K562 (cell line): ENCODE results near the gene CENPVL1. TPM values are rescaled to one million over a fixed set of nuclear protein-coding genes. Genes with fewer than 3 reads are reported as not detected.

Source experiments
- ATAC-seq: fragments of 200-7000 bp; cut with Tn5 transposase; 3 replicates; pipeline ENCODE4 v1.9.1; 2020; ENCODE audit warnings: moderate library complexity
- BruUV-seq: library from RNA; stranded (reverse); fragments of 400-500 nt; replicated peaks from 2 replicates; lab custom pipeline; 2021; lab: Mats Ljungman, UMichigan
- CTCF ChIA-PET: fragments of 300-600 bp; formaldehyde crosslinking; extraction: SDS; loops from one replicate; lab custom pipeline; 2021; ENCODE audit warnings: low intra/inter-chr PET ratio; lab: Yijun Ruan, JAX
- POLR2A ChIA-PET: fragments of 300-600, 350-650 bp; sonication (Branson Sonifier 250); formaldehyde crosslinking; extraction: SDS; loops from one replicate; lab custom pipeline; 2021; ENCODE audit warnings: antibody characterized with exemption, inconsistent platforms; lab: Yijun Ruan, JAX
- DNase-seq, 4 experiments: peaks; one replicate each; pipeline versions ENCODE4 v3.0.0 to v3.0.0-alpha.2; 2011 to 2018; ENCODE audit warnings: low spot score in 3 of 4, mixed read lengths in 3 of 4; ENCODE audit errors: extremely low read depth in 1 of 4
- FAIRE-seq: peaks from 2 replicates; lab custom pipeline; 2011; peaks lifted over from hg19 to GRCh38; lab: Jason Lieb, UNC
- H2AFZ ChIP-seq: 2 replicates; pipeline ENCODE4 v1.6.0; 2011; ENCODE audit warnings: low read depth, low read length, control low read depth, inconsistent platforms
- H3K27ac ChIP-seq: fragments of 200-600 bp; 3 replicates; pipeline ENCODE4 v1.8.0; 2011; ENCODE audit warnings: low read depth, mild to moderate bottlenecking, control low read depth, inconsistent platforms, low read length, moderate library complexity, mixed read lengths; ENCODE audit errors: extremely low read depth
- H3K27me3 ChIP-seq, 2 experiments: fragments of 300-600 bp in 1 of 2; 2 replicates in 1 of 2; 3 replicates in 1 of 2; pipeline versions ENCODE4 v1.6.0 to v1.8.0; 2011; ENCODE audit warnings: inconsistent platforms in 2 of 2, low read length in 2 of 2, mild to moderate bottlenecking in 1 of 2, mixed read lengths in 1 of 2, moderate library complexity in 1 of 2; ENCODE audit not compliant: control insufficient read depth in 2 of 2, insufficient read depth in 2 of 2
- H3K36me3 ChIP-seq: fragments of 300-600 bp; 3 replicates; pipeline ENCODE4 v1.8.0; 2011; ENCODE audit warnings: mild to moderate bottlenecking, low read length, inconsistent platforms; ENCODE audit not compliant: control insufficient read depth, insufficient read depth
- H3K4me1 ChIP-seq, 2 experiments: fragments of 200-600 bp in 1 of 2; replicated peaks in 1 of 2; 2 replicates in 1 of 2; 3 replicates in 1 of 2; pipeline versions ENCODE4 v1.5.1 to v1.8.0; 2011; ENCODE audit warnings: inconsistent platforms in 2 of 2, low read length in 2 of 2, mild to moderate bottlenecking in 1 of 2, mixed read lengths in 1 of 2, moderate library complexity in 1 of 2; ENCODE audit not compliant: control insufficient read depth in 2 of 2, insufficient read depth in 2 of 2
- H3K4me2 ChIP-seq: 2 replicates; pipeline ENCODE4 v1.6.1; 2011; ENCODE audit warnings: low read length, control low read depth, inconsistent platforms, mixed read lengths; ENCODE audit not compliant: insufficient read depth
- H3K4me3 ChIP-seq: fragments of 200-600 bp; sonication (generic), shearing (Covaris generic); 2 replicates; pipeline ENCODE4 v1.5.1; 2016; ENCODE audit warnings: control low read depth, inconsistent platforms
- H3K79me2 ChIP-seq: fragments of 200-600 bp; 3 replicates; pipeline ENCODE4 v1.8.0; 2011; ENCODE audit warnings: low read length, inconsistent platforms; ENCODE audit not compliant: control insufficient read depth, insufficient read depth
- H3K9ac ChIP-seq, 2 experiments: 2 replicates each; pipeline versions ENCODE4 v1.6.0 to v1.6.1; 2011; ENCODE audit warnings: low read depth in 2 of 2, low read length in 2 of 2, control low read depth in 1 of 2, inconsistent platforms in 1 of 2, mild to moderate bottlenecking in 1 of 2, mixed read lengths in 1 of 2; ENCODE audit not compliant: insufficient read depth in 1 of 2
- H3K9me1 ChIP-seq: one replicate; pipeline ENCODE4 v1.6.0; 2011; ENCODE audit warnings: inconsistent platforms, mild to moderate bottlenecking, low read length, moderate library complexity; ENCODE audit not compliant: control insufficient read depth, insufficient read depth
- H3K9me3 ChIP-seq: replicated peaks from 2 replicates; pipeline ENCODE4 v1.5.1; 2011; ENCODE audit warnings: low read depth, low read length, inconsistent platforms; ENCODE audit not compliant: control insufficient read depth, insufficient read depth
- H4K20me1 ChIP-seq: replicated peaks from 2 replicates; pipeline ENCODE4 v1.6.1; 2011; ENCODE audit warnings: low read length, inconsistent platforms, mixed read lengths; ENCODE audit not compliant: control insufficient read depth, insufficient read depth
- ILF3 ChIP-seq: fragments of 450-650 bp; IDR thresholded peaks from 2 replicates; pipeline ENCODE4 v1.6.1; 2018; ENCODE audit warnings: antibody characterized with exemption, mild to moderate bottlenecking, moderate library complexity, borderline replicate concordance
- NR2F6 ChIP-seq: fragments of 450-650 bp; formaldehyde crosslinking; IDR thresholded peaks from 2 replicates; pipeline ENCODE4 v1.4.0; 2020; ENCODE audit warnings: mild to moderate bottlenecking
- RFX1 ChIP-seq: fragments of 450-650 bp; IDR thresholded peaks from 2 replicates; pipeline ENCODE4 v1.6.1; 2016; ENCODE audit warnings: mild to moderate bottlenecking, moderate library complexity
- RFX7 ChIP-seq: fragments of 250-450 bp; sonication (Bioruptor Pico); IDR thresholded peaks from 2 replicates; pipeline ENCODE4 v1.5.1; 2021; ENCODE audit warnings: mild to moderate bottlenecking
- SP2 ChIP-seq: IDR thresholded peaks from 2 replicates; pipeline ENCODE4 v1.6.1; 2011; ENCODE audit warnings: mild to moderate bottlenecking, low read depth, low read length, moderate library complexity; ENCODE audit not compliant: poor library complexity, severe bottlenecking; ENCODE audit errors: extremely low read depth
- SREBF1 ChIP-seq: fragments of 150-350 bp; IDR thresholded peaks from 2 replicates; pipeline ENCODE4 v1.6.1; 2014; ENCODE audit warnings: antibody characterized with exemption, low read depth, low read length, borderline replicate concordance
- ZBTB8A ChIP-seq: fragments of 450-650 bp; IDR thresholded peaks from 2 replicates; pipeline ENCODE4 v1.6.1; 2018; ENCODE audit warnings: mild to moderate bottlenecking, moderate library complexity; ENCODE audit not compliant: partially characterized antibody
- WGBS: fragments of 100-300 bp; shearing (Covaris generic); methylation state at CpG from one replicate; pipeline ENCODE4 v1.1.6; 2016; ENCODE audit warnings: low coverage, mixed read lengths; ENCODE audit not compliant: insufficient coverage; ENCODE audit errors: missing lambda C conversion rate; 5-methylcytosine and 5-hydroxymethylcytosine counted together
- in situ Hi-C: fragments of 300-500 bp; cut with MboI; formaldehyde crosslinking; loops from 4 replicates; pipeline ENCODE4 v1.15.0; 2018; ENCODE audit warnings: inconsistent platforms, mixed read lengths
- intact Hi-C: fragments of 100-400 bp; cut with micrococcal nuclease; formaldehyde crosslinking; loops from 2 replicates; pipeline ENCODE4 v1.14.2; 2022
- polyA plus RNA-seq, 8 experiments: library from polyadenylated mRNA; depleted of rRNA in 4 of 8; stranded (reverse) in 5 of 8; unstranded in 3 of 8; fragments of >200 nt; fragmentation: Nextera tagmentation in 2 of 8; fragmentation: Illumina TruSeq in 1 of 8; extraction: Ambion mirVana in 2 of 8; extraction: Trizol in 1 of 8; gene quantifications; 2 replicates each; pipeline versions ENCODE4 v1.2.1 to v1.2.3, GENCODE V29; 2011 to 2014; ENCODE audit warnings: inconsistent platforms in 1 of 8, missing spikeins in 1 of 8
- total RNA-seq, 7 experiments: library from RNA; depleted of rRNA in 6 of 7; stranded (reverse); fragments of >200 nt in 6 of 7; fragmentation: Illumina TruSeq in 2 of 7; extraction: Trizol in 2 of 7; gene quantifications; 2 replicates each; pipeline versions ENCODE4 v1.2.1 to v1.2.3, GENCODE V29; 2011 to 2021; ENCODE audit warnings: low replicate concordance in 1 of 7
- TF ChIP-seq, protein P1 (sequence below): fragments of 250-450 bp; sonication (Bioruptor Pico); IDR thresholded peaks from 2 replicates; pipeline ENCODE4 v1.5.0; 2021; ENCODE audit warnings: mild to moderate bottlenecking, borderline replicate concordance

Gene CENPVL1
- total and polyA plus RNA-seq, 9 of the 15 experiments (the other 6 are each of a cell fraction or from before 2014, with no cell fraction given), result not detected

DNA sequence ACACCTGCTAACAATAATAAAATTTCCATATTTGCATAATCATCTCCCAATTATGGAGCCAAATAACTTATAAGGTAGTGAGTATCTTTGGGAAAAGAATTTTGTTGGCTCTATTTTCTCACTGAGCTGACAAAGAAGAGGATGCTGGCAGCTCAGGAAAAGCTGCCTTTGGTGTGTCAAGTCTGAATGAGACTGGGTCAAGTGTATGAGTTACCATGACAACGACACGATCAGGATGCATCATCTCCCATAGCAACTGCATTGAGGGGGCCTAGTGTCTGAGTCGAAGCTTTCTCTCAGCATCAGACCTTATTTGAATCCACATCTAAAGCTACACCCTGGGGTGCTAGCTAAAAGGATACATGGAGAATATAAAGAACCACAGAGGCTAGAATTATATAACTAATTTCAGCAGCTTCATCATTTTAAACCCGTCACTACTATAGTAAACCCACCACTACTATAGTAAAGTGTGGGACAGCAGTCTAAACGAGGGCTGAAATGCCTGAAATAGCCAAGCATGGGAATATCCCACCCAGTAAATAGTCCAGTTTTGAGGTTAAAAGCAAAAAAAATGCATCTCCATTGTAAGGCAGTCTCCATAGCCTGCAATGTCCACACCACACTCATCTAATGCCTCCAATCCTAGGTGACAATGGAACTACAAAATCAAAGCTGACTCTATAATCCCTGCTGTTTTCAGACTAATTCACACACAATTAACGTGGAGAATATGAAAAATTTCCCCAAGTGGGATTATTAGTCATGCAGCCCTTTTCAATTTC is 48.9 kb downstream of the CENPVL1 start:
- ChIA-PET CTCF (no interaction called here), POLR2A (interaction anchor here (0.6 kb wide), 1 partner anchor 65 kb away, joined by 3 read pairs; no protein-coding TSS in a partner anchor)
- no peak for FAIRE-seq
- Histone ChIP-seq H3K36me3 (no peaks in the 10 kb centered on the region), H3K79me2 (no peaks in the 10 kb centered on the region), H3K4me1 (no peaks in the 10 kb centered on the region), H3K4me3 (no peak overlapping the region), H3K9me3 (no peaks in the 10 kb centered on the region), H4K20me1 (no peaks in the 10 kb centered on the region), H3K27me3 (0 out of 5 replicates have a peak, but pooled peaks cover 0 to 4% of the 10 kb centered on the region in 2 experiments), H3K9ac (no peak overlapping the region), H3K27ac (no peak overlapping the region), H3K9me1 (no peaks in the 10 kb centered on the region), H3K4me2 (no peak overlapping the region), H2AFZ (no peak overlapping the region)
- 1% methylated on average over 6 of the region's 6 CpGs for WGBS
- ATAC-seq, result no peak
- BruUV-seq, result no TSS peak
- intact Hi-C loops (no loop called here), in situ Hi-C loops (no loop called here)
- DNase-seq, result no peak
- TF ChIP-seq NR2F6 (CRISPR knock-in tag) (no peak), RFX1 (peak; percentile 74)

DNA sequence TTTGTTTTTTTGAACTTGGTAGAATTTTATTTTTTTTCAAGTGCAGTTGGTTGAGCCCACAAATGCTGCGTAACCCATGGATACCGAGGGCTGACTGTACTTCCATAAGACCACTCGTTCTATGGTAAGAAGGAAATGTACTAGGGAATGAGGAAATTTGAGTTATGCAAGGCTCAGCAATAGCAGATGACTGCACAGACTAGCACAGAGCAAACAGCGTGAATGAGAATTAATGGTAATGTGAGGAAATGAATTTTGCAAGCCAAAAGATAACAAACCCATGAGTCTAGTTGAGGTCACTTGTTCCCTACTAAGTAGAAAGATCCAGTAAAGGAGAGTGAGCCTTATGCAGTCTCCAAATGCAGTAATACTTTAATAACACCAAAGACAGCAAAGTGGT is 50.3 kb downstream of the CENPVL1 start:
- intact Hi-C loops, result no loop called here
- H3K9me1 ChIP-seq, result no peaks in the 10 kb centered on the region
- DNase-seq, result no peak
- no peak overlapping the region for H2AFZ ChIP-seq
- no peak overlapping the region for H3K4me2 ChIP-seq
- no peaks in the 10 kb centered on the region for H3K36me3 ChIP-seq
- in situ Hi-C loops, result no loop called here
- H3K4me3 ChIP-seq, result no peak overlapping the region
- no peak for FAIRE-seq
- ATAC-seq, result no peak
- no TSS peak for BruUV-seq
- H3K9me3 ChIP-seq, result no peaks in the 10 kb centered on the region
- H3K27ac ChIP-seq, result no peak overlapping the region
- no peaks in the 10 kb centered on the region for H4K20me1 ChIP-seq
- ChIA-PET POLR2A (no interaction called here), CTCF (no interaction called here)
- TF ChIP-seq SP2 (no peak), ZBTB8A (no peak), RFX7 (CRISPR knock-in tag) (no peak), ILF3 (no peak), SREBF1 (no peak)
- TF ChIP-seq, protein P1, sequence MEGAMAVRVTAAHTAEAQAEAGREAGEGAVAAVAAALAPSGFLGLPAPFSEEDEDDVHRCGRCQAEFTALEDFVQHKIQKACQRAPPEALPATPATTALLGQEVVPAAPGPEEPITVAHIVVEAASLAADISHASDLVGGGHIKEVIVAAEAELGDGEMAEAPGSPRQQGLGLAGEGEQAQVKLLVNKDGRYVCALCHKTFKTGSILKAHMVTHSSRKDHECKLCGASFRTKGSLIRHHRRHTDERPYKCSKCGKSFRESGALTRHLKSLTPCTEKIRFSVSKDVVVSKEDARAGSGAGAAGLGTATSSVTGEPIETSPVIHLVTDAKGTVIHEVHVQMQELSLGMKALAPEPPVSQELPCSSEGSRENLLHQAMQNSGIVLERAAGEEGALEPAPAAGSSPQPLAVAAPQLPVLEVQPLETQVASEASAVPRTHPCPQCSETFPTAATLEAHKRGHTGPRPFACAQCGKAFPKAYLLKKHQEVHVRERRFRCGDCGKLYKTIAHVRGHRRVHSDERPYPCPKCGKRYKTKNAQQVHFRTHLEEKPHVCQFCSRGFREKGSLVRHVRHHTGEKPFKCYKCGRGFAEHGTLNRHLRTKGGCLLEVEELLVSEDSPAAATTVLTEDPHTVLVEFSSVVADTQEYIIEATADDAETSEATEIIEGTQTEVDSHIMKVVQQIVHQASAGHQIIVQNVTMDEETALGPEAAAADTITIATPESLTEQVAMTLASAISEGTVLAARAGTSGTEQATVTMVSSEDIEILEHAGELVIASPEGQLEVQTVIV (CRISPR knock-in tag), result no peak
- H3K27me3 ChIP-seq, result 0 out of 5 replicates have a peak, but pooled peaks cover 0 to 4% of the 10 kb centered on the region in 2 experiments
- no peak overlapping the region for H3K9ac ChIP-seq
- H3K4me1 ChIP-seq, result no peaks in the 10 kb centered on the region
- no peaks in the 10 kb centered on the region for H3K79me2 ChIP-seq
- 0% methylated on average over 4 of the region's 4 CpGs for WGBS
